Measurements from ENCODE around the gene TRIM39. TPM values are rescaled to one million over a fixed set of nuclear protein-coding genes. Genes with fewer than 3 reads are reported as not detected.

The TRIM39 gene
- total and polyA plus RNA-seq, 9 of the 15 experiments (the other 6 are each of a cell fraction or from before 2014, with no cell fraction given): 5.6 to 17.7 (median 12.8) TPM

- TF ChIP-seq ATF2 (CRISPR knock-in tag; IDR thresholded peaks at IDR 0.05): peak; percentile 35; the same call in 1 of the 2 replicates
- TF ChIP-seq MTA3 (IDR thresholded peaks at IDR 0.05; ENCODE audit: borderline replicate concordance): peak; percentile 87
- peak; percentile 93 for TF ChIP-seq THAP12 (CRISPR knock-in tag; IDR thresholded peaks at IDR 0.05)
- peak; percentile 12; the same call in 1 of the 2 replicates for TF ChIP-seq ATF4 (CRISPR knock-in tag; IDR thresholded peaks at IDR 0.05)
- TF ChIP-seq PBX2 (CRISPR knock-in tag; IDR thresholded peaks at IDR 0.05; ENCODE audit: low read depth): no peak
- no peak for TF ChIP-seq PBX2 (tag; conservative IDR thresholded peaks at IDR 0.05; ENCODE audit: low read depth)
- TF ChIP-seq ARID4B (CRISPR knock-in tag; IDR thresholded peaks at IDR 0.05): peak; percentile 92; the same call in 1 of the 2 replicates
- TF ChIP-seq ZNF695 (CRISPR knock-in tag; IDR thresholded peaks at IDR 0.05): no peak
- TF ChIP-seq EGR1 (conservative IDR thresholded peaks at IDR 0.05): peak; percentile 57
- peak in 1 of 2 experiments; percentile 59; a peak in 2 of 4 replicates for TF ChIP-seq UBTF (IDR thresholded peaks at IDR 0.05; ENCODE audit: borderline replicate concordance in 1 of 2, low read depth in 2 of 2, low read length in 2 of 2)
Measured at GRCh38 chr6:30326526-30327231, at the start of gene TRIM39 (continued).
